ENCODE results near the gene TMEM156.
A peak's percentile ranks its signal among the peaks of the same experiment; 100 is the strongest.

The TMEM156 gene

GRCh38 chr4:39032218-39033085, at the start of gene TMEM156:
TSS of gene TMEM156 (minus strand) at chr4:39032409. CDS start at chr4:39032313, 96 bp downstream.
- TF ChIP-seq CTCF (IDR thresholded peaks at IDR 0.05; ENCODE audit: low read depth, low read length, missing control alignments): no peak
- peak within 1 kb of the TSS; percentile 63 for H3K4me3 ChIP-seq (ENCODE audit: low read depth, low read length)
- DNase-seq (ENCODE audit: low read depth): peak; percentile 91

GRCh38 chr4:39078829-39079228, 46.6 kb upstream of the TMEM156 start:
- DNase-seq (ENCODE audit: low read depth): no peak
- TF ChIP-seq CTCF (IDR thresholded peaks at IDR 0.05; ENCODE audit: low read depth, low read length, missing control alignments): no peak

GRCh38 chr4:39068907-39069306, 36.7 kb upstream of the TMEM156 start:
- no peak for TF ChIP-seq CTCF (IDR thresholded peaks at IDR 0.05; ENCODE audit: low read depth, low read length, missing control alignments)

More at GRCh38 chr4:39078829-39079228, 46.6 kb upstream of the TMEM156 start:
- H3K4me3 ChIP-seq (ENCODE audit: low read depth, low read length): no peak overlapping the region

GRCh38 chr4:39067451-39067850, 35.2 kb upstream of the TMEM156 start:
- no peak for DNase-seq (ENCODE audit: low read depth)
- no peak for TF ChIP-seq CTCF (IDR thresholded peaks at IDR 0.05; ENCODE audit: low read depth, low read length, missing control alignments)
- no peak overlapping the region for H3K4me3 ChIP-seq (ENCODE audit: low read depth, low read length)

More at GRCh38 chr4:39068907-39069306, 36.7 kb upstream of the TMEM156 start:
- no peak overlapping the region for H3K4me3 ChIP-seq (ENCODE audit: low read depth, low read length)
- DNase-seq (ENCODE audit: low read depth): no peak

GRCh38 chr4:39067031-39067430, 34.8 kb upstream of the TMEM156 start:
- no peak for DNase-seq (ENCODE audit: low read depth)
- no peak for TF ChIP-seq CTCF (IDR thresholded peaks at IDR 0.05; ENCODE audit: low read depth, low read length, missing control alignments)
- no peak overlapping the region for H3K4me3 ChIP-seq (ENCODE audit: low read depth, low read length)

- DNase-seq (ENCODE audit: low read depth): no peak
- H3K4me3 ChIP-seq (ENCODE audit: low read depth, low read length): no peak overlapping the region
- no peak for TF ChIP-seq CTCF (IDR thresholded peaks at IDR 0.05; ENCODE audit: low read depth, low read length, missing control alignments)
These were observed 34.2 kb upstream of the TMEM156 start for GRCh38 chr4:39066371-39066770.

GRCh38 chr4:39063430-39063829, 31.2 kb upstream of the TMEM156 start:
- no peak for DNase-seq (ENCODE audit: low read depth)
- H3K4me3 ChIP-seq (ENCODE audit: low read depth, low read length): no peak overlapping the region
- TF ChIP-seq CTCF (IDR thresholded peaks at IDR 0.05; ENCODE audit: low read depth, low read length, missing control alignments): no peak

Measured in GM12864 (cell line).